K562 (cell line): ENCODE results near the gene TANGO6. TPM values are rescaled to one million over a fixed set of nuclear protein-coding genes. Genes with fewer than 3 reads are reported as not detected.

Experiments used
- ATAC-seq: fragments of 200-7000 bp; cut with Tn5 transposase; 3 replicates; pipeline ENCODE4 v1.9.1; 2020; ENCODE audit warnings: moderate library complexity
- BruUV-seq: library from RNA; stranded (reverse); fragments of 400-500 nt; replicated peaks from 2 replicates; lab custom pipeline; 2021; lab: Mats Ljungman, UMichigan
- CTCF ChIA-PET: fragments of 300-600 bp; formaldehyde crosslinking; extraction: SDS; loops from one replicate; lab custom pipeline; 2021; ENCODE audit warnings: low intra/inter-chr PET ratio; lab: Yijun Ruan, JAX
- POLR2A ChIA-PET: fragments of 300-600, 350-650 bp; sonication (Branson Sonifier 250); formaldehyde crosslinking; extraction: SDS; loops from one replicate; lab custom pipeline; 2021; ENCODE audit warnings: antibody characterized with exemption, inconsistent platforms; lab: Yijun Ruan, JAX
- DNase-seq, 4 experiments: peaks; one replicate each; pipeline versions ENCODE4 v3.0.0 to v3.0.0-alpha.2; 2011 to 2018; ENCODE audit warnings: low spot score in 3 of 4, mixed read lengths in 3 of 4; ENCODE audit errors: extremely low read depth in 1 of 4
- FAIRE-seq: peaks from 2 replicates; lab custom pipeline; 2011; peaks lifted over from hg19 to GRCh38; lab: Jason Lieb, UNC
- H2AFZ ChIP-seq: 2 replicates; pipeline ENCODE4 v1.6.0; 2011; ENCODE audit warnings: low read depth, low read length, control low read depth, inconsistent platforms
- H3K27ac ChIP-seq: fragments of 200-600 bp; 3 replicates; pipeline ENCODE4 v1.8.0; 2011; ENCODE audit warnings: low read depth, mild to moderate bottlenecking, control low read depth, inconsistent platforms, low read length, moderate library complexity, mixed read lengths; ENCODE audit errors: extremely low read depth
- H3K27me3 ChIP-seq, 2 experiments: fragments of 300-600 bp in 1 of 2; 2 replicates in 1 of 2; 3 replicates in 1 of 2; pipeline versions ENCODE4 v1.6.0 to v1.8.0; 2011; ENCODE audit warnings: inconsistent platforms in 2 of 2, low read length in 2 of 2, mild to moderate bottlenecking in 1 of 2, mixed read lengths in 1 of 2, moderate library complexity in 1 of 2; ENCODE audit not compliant: control insufficient read depth in 2 of 2, insufficient read depth in 2 of 2
- H3K36me3 ChIP-seq: fragments of 300-600 bp; 3 replicates; pipeline ENCODE4 v1.8.0; 2011; ENCODE audit warnings: mild to moderate bottlenecking, low read length, inconsistent platforms; ENCODE audit not compliant: control insufficient read depth, insufficient read depth
- H3K4me1 ChIP-seq, 2 experiments: fragments of 200-600 bp in 1 of 2; replicated peaks in 1 of 2; 2 replicates in 1 of 2; 3 replicates in 1 of 2; pipeline versions ENCODE4 v1.5.1 to v1.8.0; 2011; ENCODE audit warnings: inconsistent platforms in 2 of 2, low read length in 2 of 2, mild to moderate bottlenecking in 1 of 2, mixed read lengths in 1 of 2, moderate library complexity in 1 of 2; ENCODE audit not compliant: control insufficient read depth in 2 of 2, insufficient read depth in 2 of 2
- H3K4me2 ChIP-seq: 2 replicates; pipeline ENCODE4 v1.6.1; 2011; ENCODE audit warnings: low read length, control low read depth, inconsistent platforms, mixed read lengths; ENCODE audit not compliant: insufficient read depth
- H3K4me3 ChIP-seq: fragments of 200-600 bp; sonication (generic), shearing (Covaris generic); 2 replicates; pipeline ENCODE4 v1.5.1; 2016; ENCODE audit warnings: control low read depth, inconsistent platforms
- H3K79me2 ChIP-seq: fragments of 200-600 bp; 3 replicates; pipeline ENCODE4 v1.8.0; 2011; ENCODE audit warnings: low read length, inconsistent platforms; ENCODE audit not compliant: control insufficient read depth, insufficient read depth
- H3K9ac ChIP-seq, 2 experiments: 2 replicates each; pipeline versions ENCODE4 v1.6.0 to v1.6.1; 2011; ENCODE audit warnings: low read depth in 2 of 2, low read length in 2 of 2, control low read depth in 1 of 2, inconsistent platforms in 1 of 2, mild to moderate bottlenecking in 1 of 2, mixed read lengths in 1 of 2; ENCODE audit not compliant: insufficient read depth in 1 of 2
- H3K9me1 ChIP-seq: one replicate; pipeline ENCODE4 v1.6.0; 2011; ENCODE audit warnings: inconsistent platforms, mild to moderate bottlenecking, low read length, moderate library complexity; ENCODE audit not compliant: control insufficient read depth, insufficient read depth
- H3K9me3 ChIP-seq: replicated peaks from 2 replicates; pipeline ENCODE4 v1.5.1; 2011; ENCODE audit warnings: low read depth, low read length, inconsistent platforms; ENCODE audit not compliant: control insufficient read depth, insufficient read depth
- H4K20me1 ChIP-seq: replicated peaks from 2 replicates; pipeline ENCODE4 v1.6.1; 2011; ENCODE audit warnings: low read length, inconsistent platforms, mixed read lengths; ENCODE audit not compliant: control insufficient read depth, insufficient read depth
- CREM ChIP-seq: IDR thresholded peaks from 2 replicates; pipeline ENCODE4 v1.6.1; 2014; ENCODE audit warnings: antibody characterized with exemption, low read depth
- ETV5 ChIP-seq: sonication (generic); formaldehyde crosslinking; IDR thresholded peaks from 2 replicates; pipeline ENCODE4 v1.4.0; 2020; ENCODE audit warnings: low read depth, mild to moderate bottlenecking, missing genetic modification reagents
- HOMEZ ChIP-seq: fragments of 250-450 bp; sonication (Bioruptor Pico); IDR thresholded peaks from 2 replicates; pipeline ENCODE4 v1.4.0; 2020; ENCODE audit warnings: mild to moderate bottlenecking, moderate library complexity
- KDM5B ChIP-seq: fragments of 200-600 bp; sonication (generic); IDR thresholded peaks from 2 replicates; pipeline ENCODE4 v1.6.1; 2012; ENCODE audit warnings: low read depth, mild to moderate bottlenecking, moderate library complexity, low read length, control low read depth, inconsistent platforms; ENCODE audit not compliant: insufficient replicate concordance
- MBD1 ChIP-seq: fragments of 250-450 bp; sonication (Bioruptor Pico); IDR thresholded peaks from 2 replicates; pipeline ENCODE4 v1.8.0; 2022; ENCODE audit warnings: inconsistent platforms
- MECOM ChIP-seq: fragments of 250-450 bp; sonication (Bioruptor Pico); IDR thresholded peaks from 2 replicates; pipeline ENCODE4 v1.8.0; 2022; ENCODE audit warnings: inconsistent platforms
- RBFOX2 ChIP-seq: fragments of 200-400 bp; formaldehyde crosslinking; IDR thresholded peaks from 2 replicates; pipeline ENCODE4 v1.6.1; 2017; ENCODE audit warnings: low read depth, mild to moderate bottlenecking, low read length, moderate library complexity
- TEAD2 ChIP-seq: fragments of 450-650 bp; IDR thresholded peaks from 2 replicates; pipeline ENCODE4 v1.6.1; 2016; ENCODE audit warnings: missing genetic modification characterization, control low read depth, missing compliant biosample characterization
- ZNF431 ChIP-seq: sonication (generic); formaldehyde crosslinking; IDR thresholded peaks from 2 replicates; pipeline ENCODE4 v1.8.0; 2022; ENCODE audit warnings: mild to moderate bottlenecking, missing genetic modification reagents
- ZNF511 ChIP-seq: sonication (generic); formaldehyde crosslinking; IDR thresholded peaks from 2 replicates; pipeline ENCODE4 v1.8.0; 2022; ENCODE audit warnings: mild to moderate bottlenecking, missing genetic modification reagents
- ZNF57 ChIP-seq: fragments of 450-650 bp; formaldehyde crosslinking; IDR thresholded peaks from 2 replicates; pipeline ENCODE4 v1.4.0; 2020; ENCODE audit warnings: mild to moderate bottlenecking, moderate library complexity
- ZNF639 ChIP-seq, 2 experiments: fragments of 200-800 bp in 1 of 2; sonication (Bioruptor generic) in 1 of 2; sonication (generic) in 1 of 2; formaldehyde crosslinking in 1 of 2; IDR thresholded peaks in 1 of 2; conservative IDR thresholded peaks in 1 of 2; 2 replicates each; pipeline versions ENCODE4 v1.5.0 to v1.6.1; 2016 to 2020; ENCODE audit warnings: missing compliant biosample characterization in 1 of 2, missing genetic modification characterization in 1 of 2, missing genetic modification reagents in 1 of 2
- ZNF740 ChIP-seq, 3 experiments: fragments of 200-800 bp in 1 of 3; sonication (Bioruptor generic) in 1 of 3; sonication (generic) in 1 of 3; formaldehyde crosslinking in 1 of 3; IDR thresholded peaks; 2 replicates each; pipeline versions ENCODE4 v1.6.1 to v1.8.0; 2016 to 2022; ENCODE audit warnings: mild to moderate bottlenecking in 2 of 3, missing compliant biosample characterization in 2 of 3, missing genetic modification characterization in 2 of 3, missing genetic modification reagents in 1 of 3
- WGBS: fragments of 100-300 bp; shearing (Covaris generic); methylation state at CpG from one replicate; pipeline ENCODE4 v1.1.6; 2016; ENCODE audit warnings: low coverage, mixed read lengths; ENCODE audit not compliant: insufficient coverage; ENCODE audit errors: missing lambda C conversion rate; 5-methylcytosine and 5-hydroxymethylcytosine counted together
- in situ Hi-C: fragments of 300-500 bp; cut with MboI; formaldehyde crosslinking; loops from 4 replicates; pipeline ENCODE4 v1.15.0; 2018; ENCODE audit warnings: inconsistent platforms, mixed read lengths
- intact Hi-C: fragments of 100-400 bp; cut with micrococcal nuclease; formaldehyde crosslinking; loops from 2 replicates; pipeline ENCODE4 v1.14.2; 2022
- polyA plus RNA-seq, 8 experiments: library from polyadenylated mRNA; depleted of rRNA in 4 of 8; stranded (reverse) in 5 of 8; unstranded in 3 of 8; fragments of >200 nt; fragmentation: Nextera tagmentation in 2 of 8; fragmentation: Illumina TruSeq in 1 of 8; extraction: Ambion mirVana in 2 of 8; extraction: Trizol in 1 of 8; gene quantifications; 2 replicates each; pipeline versions ENCODE4 v1.2.1 to v1.2.3, GENCODE V29; 2011 to 2014; ENCODE audit warnings: inconsistent platforms in 1 of 8, missing spikeins in 1 of 8
- total RNA-seq, 7 experiments: library from RNA; depleted of rRNA in 6 of 7; stranded (reverse); fragments of >200 nt in 6 of 7; fragmentation: Illumina TruSeq in 2 of 7; extraction: Trizol in 2 of 7; gene quantifications; 2 replicates each; pipeline versions ENCODE4 v1.2.1 to v1.2.3, GENCODE V29; 2011 to 2021; ENCODE audit warnings: low replicate concordance in 1 of 7

The TANGO6 gene
- total and polyA plus RNA-seq, 9 of the 15 experiments (the other 6 are each of a cell fraction or from before 2014, with no cell fraction given) = 1.6 to 15.2 (median 9.6) TPM

- no peak for DNase-seq
- TF ChIP-seq ZNF639 (CRISPR knock-in tag; conservative IDR thresholded peaks at IDR 0.05 in 1 of 2, IDR thresholded peaks at IDR 0.05 in 1 of 2) (no peak), RBFOX2 (no peak), KDM5B (no peak), MBD1 (CRISPR knock-in tag) (no peak), HOMEZ (no peak), ZNF740 (CRISPR knock-in tag; IDR thresholded peaks at IDR 0.05) (no peak), ZNF740 (tag; IDR thresholded peaks at IDR 0.05) (no peak), CREM (no peak), ETV5 (CRISPR knock-in tag) (no peak), ZNF431 (CRISPR knock-in tag) (no peak), ZNF57 (no peak), MECOM (CRISPR knock-in tag) (no peak), ZNF511 (CRISPR knock-in tag) (no peak), TEAD2 (no peak)
- POLR2A ChIA-PET = interaction anchor here (0.7 kb wide), 1 partner anchor 1336 kb away, joined by 3 read pairs; no protein-coding TSS in a partner anchor
- no peak for FAIRE-seq
- H3K27ac ChIP-seq = no peak overlapping the region
- no TSS peak for BruUV-seq
- H3K79me2 ChIP-seq = no peaks in the 10 kb centered on the region
- no peaks in the 10 kb centered on the region for H3K36me3 ChIP-seq
- CTCF ChIA-PET = no interaction called here
- H2AFZ ChIP-seq = no peak overlapping the region
- intact Hi-C loops (no loop called here), in situ Hi-C loops (no loop called here)
- H4K20me1 ChIP-seq = no peaks in the 10 kb centered on the region
- H3K9me3 ChIP-seq = no peaks in the 10 kb centered on the region; the same call in 1 of the 2 replicates
- no peak overlapping the region for H3K9ac ChIP-seq
- no peak overlapping the region for H3K4me2 ChIP-seq
- H3K27me3 ChIP-seq = peaks cover 30 to 49% of the 10 kb centered on the region in 2 experiments; a peak in 4 of 5 replicates
- no peak for ATAC-seq
- no peaks in the 10 kb centered on the region for H3K9me1 ChIP-seq
- WGBS = 2% methylated on average over 6 of the region's 6 CpGs
- 0 out of 5 replicates have a peak, but pooled peaks cover 0 to 2% of the 10 kb centered on the region in 2 experiments for H3K4me1 ChIP-seq
- H3K4me3 ChIP-seq = no peak overlapping the region
Measured at GRCh38 chr16:68826652-68827051, 16.7 kb upstream of the TANGO6 start.
